Measurements from ENCODE around the gene ERLIN1. TPM values are rescaled to one million over a fixed set of nuclear protein-coding genes. Genes with fewer than 3 reads are reported as not detected.

ERLIN1 gene
- total RNA-seq (10 to 100 TPM; 73.9 to 85.4 TPM), polyA plus RNA-seq (10 to 100 TPM; 21.7 to 66.2 TPM)

DNA sequence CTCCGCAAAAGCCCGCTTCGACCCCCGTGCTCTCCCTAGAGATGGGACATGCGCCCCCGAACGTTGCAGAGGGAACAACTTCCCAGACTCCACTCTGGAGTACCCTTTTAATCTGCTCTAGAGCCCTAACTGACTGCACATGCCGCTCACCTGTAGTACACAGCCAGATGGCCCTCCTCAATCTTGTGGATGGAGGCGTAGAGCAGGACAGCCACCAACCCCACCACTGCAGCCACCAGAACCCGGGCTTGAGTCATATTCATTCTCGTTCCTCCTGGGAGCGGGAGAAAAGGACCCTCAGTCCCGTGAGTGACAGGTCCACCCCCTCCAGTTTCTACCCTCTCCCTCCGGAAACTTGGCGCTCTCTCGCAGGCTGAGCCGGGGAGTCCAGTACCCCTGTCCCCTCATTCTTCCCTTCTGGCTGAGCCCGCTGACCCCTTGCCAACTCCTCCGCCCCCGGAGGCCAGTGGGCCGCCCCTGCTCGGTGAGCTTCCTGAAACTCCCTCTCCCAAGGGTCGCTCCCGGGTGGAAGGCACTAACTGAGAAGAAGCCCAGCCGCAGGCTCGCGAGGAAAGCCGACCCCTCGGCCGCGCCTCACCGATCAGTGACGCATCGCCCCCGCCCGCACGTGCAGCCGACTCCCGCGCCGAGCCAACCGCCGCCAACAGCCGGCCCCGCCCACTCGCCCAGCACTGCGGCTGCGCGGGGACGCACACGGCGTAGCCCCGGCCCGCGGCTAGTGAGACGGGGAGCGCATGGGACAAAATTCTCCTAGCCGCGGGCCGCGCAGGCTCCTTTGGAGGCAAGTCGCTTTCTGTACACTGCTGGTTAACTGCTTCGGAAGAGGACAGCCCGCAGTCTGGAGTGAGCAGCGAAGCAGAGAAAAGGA, at the start of gene ERLIN1:
TSS of gene ERLIN1 (minus strand) at position 666 of the 889 bp plus-strand sequence. CDS start at position 263, 403 bp downstream.
- Histone ChIP-seq H3K4me1 (ENCODE audit: control insufficient read depth in 4 of 4, insufficient read depth in 4 of 4, low read length in 3 of 4) (peaks cover 4 to 35% (median 15%) of the 10 kb centered on the region in 4 donors), H3K27ac (ENCODE audit: low read depth in 1 of 2, low read length in 2 of 2) (peak within 1 kb of the TSS; percentile 93 to 94), H3K27me3 (ENCODE audit: control insufficient read depth in 4 of 4, insufficient read depth in 4 of 4, low read length in 3 of 4) (no peaks in the 10 kb centered on the region), H3K4me3 (ENCODE audit: low read depth in 1 of 3, low read length in 3 of 3) (peak within 1 kb of the TSS; percentile 83 to 98 (median 89)), H3K9ac (ENCODE audit: low read depth in 1 of 2, low read length in 2 of 2) (peak within 1 kb of the TSS; percentile 92 to 96), H3K9me3 (ENCODE audit: control insufficient read depth in 4 of 4, low read length in 3 of 4) (no peaks in the 10 kb centered on the region), H3K36me3 (ENCODE audit: control insufficient read depth in 4 of 4, insufficient read depth in 3 of 4, low read depth in 1 of 4, low read length in 3 of 4) (peaks cover 2 to 13% (median 3%) of the 10 kb centered on the region in 4 donors)
- peak; percentile 91 for DNase-seq (ENCODE audit: low spot score)
- WGBS = under 1% methylated on average over 65 of the region's 65 CpGs
- TF ChIP-seq NR2F2 (IDR thresholded peaks at IDR 0.05) (no peak), HNF4A (conservative IDR thresholded peaks at IDR 0.05) (peak in 1 of 2 donors; percentile 33), HNF4G (IDR thresholded peaks at IDR 0.05) (no peak), GABPA (IDR thresholded peaks at IDR 0.05 in 1 of 2, conservative IDR thresholded peaks at IDR 0.05 in 1 of 2) (peak in 1 of 2 donors; percentile 60), EGR1 (IDR thresholded peaks at IDR 0.05; ENCODE audit: low read depth in 2 of 2) (peak; percentile 66 to 83), SP1 (IDR thresholded peaks at IDR 0.05) (peak; percentile 14), RXRA (IDR thresholded peaks at IDR 0.05) (no peak), JUND (IDR thresholded peaks at IDR 0.05) (no peak), RAD21 (IDR thresholded peaks at IDR 0.05) (peak; percentile 44 to 53), FOXA2 (IDR thresholded peaks at IDR 0.05) (no peak), TAF1 (conservative IDR thresholded peaks at IDR 0.05) (peak; percentile 80), FOXA1 (IDR thresholded peaks at IDR 0.05) (no peak), YY1 (IDR thresholded peaks at IDR 0.05) (peak; percentile 82)
- TF ChIP-seq, protein P1, sequence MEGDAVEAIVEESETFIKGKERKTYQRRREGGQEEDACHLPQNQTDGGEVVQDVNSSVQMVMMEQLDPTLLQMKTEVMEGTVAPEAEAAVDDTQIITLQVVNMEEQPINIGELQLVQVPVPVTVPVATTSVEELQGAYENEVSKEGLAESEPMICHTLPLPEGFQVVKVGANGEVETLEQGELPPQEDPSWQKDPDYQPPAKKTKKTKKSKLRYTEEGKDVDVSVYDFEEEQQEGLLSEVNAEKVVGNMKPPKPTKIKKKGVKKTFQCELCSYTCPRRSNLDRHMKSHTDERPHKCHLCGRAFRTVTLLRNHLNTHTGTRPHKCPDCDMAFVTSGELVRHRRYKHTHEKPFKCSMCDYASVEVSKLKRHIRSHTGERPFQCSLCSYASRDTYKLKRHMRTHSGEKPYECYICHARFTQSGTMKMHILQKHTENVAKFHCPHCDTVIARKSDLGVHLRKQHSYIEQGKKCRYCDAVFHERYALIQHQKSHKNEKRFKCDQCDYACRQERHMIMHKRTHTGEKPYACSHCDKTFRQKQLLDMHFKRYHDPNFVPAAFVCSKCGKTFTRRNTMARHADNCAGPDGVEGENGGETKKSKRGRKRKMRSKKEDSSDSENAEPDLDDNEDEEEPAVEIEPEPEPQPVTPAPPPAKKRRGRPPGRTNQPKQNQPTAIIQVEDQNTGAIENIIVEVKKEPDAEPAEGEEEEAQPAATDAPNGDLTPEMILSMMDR (IDR thresholded peaks at IDR 0.05; ENCODE audit: low read depth, low read length, missing input control) = no peak
- TF ChIP-seq, protein P2, sequence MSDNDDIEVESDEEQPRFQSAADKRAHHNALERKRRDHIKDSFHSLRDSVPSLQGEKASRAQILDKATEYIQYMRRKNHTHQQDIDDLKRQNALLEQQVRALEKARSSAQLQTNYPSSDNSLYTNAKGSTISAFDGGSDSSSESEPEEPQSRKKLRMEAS (IDR thresholded peaks at IDR 0.05) = peak; percentile 73
- TF ChIP-seq, protein P3, sequence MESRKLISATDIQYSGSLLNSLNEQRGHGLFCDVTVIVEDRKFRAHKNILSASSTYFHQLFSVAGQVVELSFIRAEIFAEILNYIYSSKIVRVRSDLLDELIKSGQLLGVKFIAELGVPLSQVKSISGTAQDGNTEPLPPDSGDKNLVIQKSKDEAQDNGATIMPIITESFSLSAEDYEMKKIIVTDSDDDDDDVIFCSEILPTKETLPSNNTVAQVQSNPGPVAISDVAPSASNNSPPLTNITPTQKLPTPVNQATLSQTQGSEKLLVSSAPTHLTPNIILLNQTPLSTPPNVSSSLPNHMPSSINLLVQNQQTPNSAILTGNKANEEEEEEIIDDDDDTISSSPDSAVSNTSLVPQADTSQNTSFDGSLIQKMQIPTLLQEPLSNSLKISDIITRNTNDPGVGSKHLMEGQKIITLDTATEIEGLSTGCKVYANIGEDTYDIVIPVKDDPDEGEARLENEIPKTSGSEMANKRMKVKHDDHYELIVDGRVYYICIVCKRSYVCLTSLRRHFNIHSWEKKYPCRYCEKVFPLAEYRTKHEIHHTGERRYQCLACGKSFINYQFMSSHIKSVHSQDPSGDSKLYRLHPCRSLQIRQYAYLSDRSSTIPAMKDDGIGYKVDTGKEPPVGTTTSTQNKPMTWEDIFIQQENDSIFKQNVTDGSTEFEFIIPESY (IDR thresholded peaks at IDR 0.05) = peak; percentile 93
- TF ChIP-seq, protein P4, sequence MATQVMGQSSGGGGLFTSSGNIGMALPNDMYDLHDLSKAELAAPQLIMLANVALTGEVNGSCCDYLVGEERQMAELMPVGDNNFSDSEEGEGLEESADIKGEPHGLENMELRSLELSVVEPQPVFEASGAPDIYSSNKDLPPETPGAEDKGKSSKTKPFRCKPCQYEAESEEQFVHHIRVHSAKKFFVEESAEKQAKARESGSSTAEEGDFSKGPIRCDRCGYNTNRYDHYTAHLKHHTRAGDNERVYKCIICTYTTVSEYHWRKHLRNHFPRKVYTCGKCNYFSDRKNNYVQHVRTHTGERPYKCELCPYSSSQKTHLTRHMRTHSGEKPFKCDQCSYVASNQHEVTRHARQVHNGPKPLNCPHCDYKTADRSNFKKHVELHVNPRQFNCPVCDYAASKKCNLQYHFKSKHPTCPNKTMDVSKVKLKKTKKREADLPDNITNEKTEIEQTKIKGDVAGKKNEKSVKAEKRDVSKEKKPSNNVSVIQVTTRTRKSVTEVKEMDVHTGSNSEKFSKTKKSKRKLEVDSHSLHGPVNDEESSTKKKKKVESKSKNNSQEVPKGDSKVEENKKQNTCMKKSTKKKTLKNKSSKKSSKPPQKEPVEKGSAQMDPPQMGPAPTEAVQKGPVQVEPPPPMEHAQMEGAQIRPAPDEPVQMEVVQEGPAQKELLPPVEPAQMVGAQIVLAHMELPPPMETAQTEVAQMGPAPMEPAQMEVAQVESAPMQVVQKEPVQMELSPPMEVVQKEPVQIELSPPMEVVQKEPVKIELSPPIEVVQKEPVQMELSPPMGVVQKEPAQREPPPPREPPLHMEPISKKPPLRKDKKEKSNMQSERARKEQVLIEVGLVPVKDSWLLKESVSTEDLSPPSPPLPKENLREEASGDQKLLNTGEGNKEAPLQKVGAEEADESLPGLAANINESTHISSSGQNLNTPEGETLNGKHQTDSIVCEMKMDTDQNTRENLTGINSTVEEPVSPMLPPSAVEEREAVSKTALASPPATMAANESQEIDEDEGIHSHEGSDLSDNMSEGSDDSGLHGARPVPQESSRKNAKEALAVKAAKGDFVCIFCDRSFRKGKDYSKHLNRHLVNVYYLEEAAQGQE (IDR thresholded peaks at IDR 0.05) = peak; percentile 77
- TF ChIP-seq, protein P5, sequence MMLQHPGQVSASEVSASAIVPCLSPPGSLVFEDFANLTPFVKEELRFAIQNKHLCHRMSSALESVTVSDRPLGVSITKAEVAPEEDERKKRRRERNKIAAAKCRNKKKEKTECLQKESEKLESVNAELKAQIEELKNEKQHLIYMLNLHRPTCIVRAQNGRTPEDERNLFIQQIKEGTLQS (IDR thresholded peaks at IDR 0.05) = no peak
